GM23248 (cell line): ENCODE measurements around the gene AMH.

ENCODE experiments used
- EZH2 ChIP-seq: fragments of 200-600 bp; sonication (generic); IDR thresholded peaks from 2 replicates; pipeline ENCODE4 v1.6.1; 2018; ENCODE audit warnings: antibody characterized with exemption, mild to moderate bottlenecking; ENCODE audit not compliant: insufficient read depth, poor library complexity, severe bottlenecking
- EZH2phosphoT487 ChIP-seq: fragments of 200-600 bp; sonication (generic); IDR thresholded peaks from 2 replicates; pipeline ENCODE4 v1.6.1; 2018; ENCODE audit warnings: antibody characterized with exemption, moderate library complexity, mild to moderate bottlenecking, low read depth; ENCODE audit not compliant: insufficient read depth

DNA sequence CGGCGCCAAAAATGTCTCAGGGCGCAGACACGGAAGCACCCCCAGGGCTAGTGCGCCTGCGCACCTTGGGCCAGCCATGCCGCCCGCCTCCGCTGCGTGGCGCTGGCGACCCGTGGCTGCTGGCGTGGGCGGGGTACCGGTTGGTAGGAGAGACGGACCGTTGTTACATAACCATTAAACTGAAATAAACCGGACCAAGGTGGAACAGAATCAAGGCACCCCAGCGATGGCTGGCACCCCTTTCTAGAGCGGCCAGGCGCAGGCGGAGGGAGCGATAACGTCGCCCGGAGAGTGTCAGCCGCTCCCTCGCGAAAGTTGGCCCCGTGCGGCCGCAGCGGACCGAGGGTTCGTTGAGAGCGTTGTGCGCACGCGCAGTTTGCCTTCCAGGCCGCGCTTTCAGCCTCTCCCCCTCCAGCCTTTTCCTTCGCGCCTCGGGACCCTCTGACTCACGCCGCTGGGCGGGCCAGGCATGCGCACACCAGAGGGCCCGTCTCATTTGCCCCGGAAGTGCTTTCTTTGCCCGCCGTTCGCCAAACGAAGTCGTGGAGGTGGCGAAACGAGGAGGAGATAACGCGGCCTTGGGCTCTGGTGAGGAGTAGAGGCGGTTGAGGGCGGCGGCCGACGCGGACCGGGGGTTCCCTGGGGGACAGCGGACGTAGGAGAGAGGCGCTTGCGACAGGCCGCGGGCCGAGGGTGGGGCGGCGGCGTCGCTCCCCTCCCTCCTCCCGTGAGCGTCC lies 12.6 kb upstream of the AMH start, which contains the start of the genes PLEKHJ1 and SF3A2:
- TF ChIP-seq EZH2 (no peak), EZH2phosphoT487 (no peak)
